ENCODE results near the gene NAV2.

NAV2 gene

DNA sequence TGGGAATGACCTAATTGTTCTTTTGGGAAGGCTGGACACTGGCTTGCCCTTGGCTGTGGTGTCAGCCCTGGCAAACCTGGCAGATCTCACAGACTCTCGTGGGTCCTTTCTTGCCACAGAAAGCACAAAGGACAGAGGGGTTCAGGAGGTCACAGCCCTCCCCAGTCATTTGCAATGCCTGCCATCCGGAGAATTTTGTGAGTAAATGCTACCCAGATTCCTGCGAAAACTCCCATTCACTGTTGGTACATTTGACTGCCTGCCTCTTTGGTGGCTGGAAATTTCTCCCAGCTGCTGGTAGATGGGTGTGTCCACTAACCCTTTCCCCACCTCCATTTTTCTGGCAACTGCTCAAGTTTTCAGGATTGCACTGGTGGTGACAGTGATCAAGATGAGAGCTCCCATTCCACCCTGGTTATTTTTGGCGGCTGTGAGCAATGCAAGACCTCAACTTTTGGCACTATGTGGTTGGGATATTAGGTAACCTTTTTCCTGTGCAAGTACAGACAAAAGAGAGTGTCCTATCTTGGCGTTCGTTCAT is 155.7 kb downstream of the NAV2 start:
- no peak for DNase-seq (ENCODE audit: low read depth, low spot score)
- Histone ChIP-seq H3K9me3 (ENCODE audit: low read depth, low read length) (no peaks in the 10 kb centered on the region), H3K9ac (ENCODE audit: insufficient read length) (no peak overlapping the region), H3K4me3 (no peak overlapping the region), H3K36me3 (ENCODE audit: insufficient read depth, low read length) (no peaks in the 10 kb centered on the region), H3K27ac (no peak overlapping the region)
- TF ChIP-seq EZH2 (IDR thresholded peaks at IDR 0.05) (no peak), FOXP2 (optimal IDR thresholded peaks at IDR 0.05; ENCODE audit: control extremely low read depth, extremely low read length, insufficient read depth) (no peak), POLR2AphosphoS5 (IDR thresholded peaks at IDR 0.05; ENCODE audit: borderline replicate concordance, low read depth, low read length) (no peak)

DNA sequence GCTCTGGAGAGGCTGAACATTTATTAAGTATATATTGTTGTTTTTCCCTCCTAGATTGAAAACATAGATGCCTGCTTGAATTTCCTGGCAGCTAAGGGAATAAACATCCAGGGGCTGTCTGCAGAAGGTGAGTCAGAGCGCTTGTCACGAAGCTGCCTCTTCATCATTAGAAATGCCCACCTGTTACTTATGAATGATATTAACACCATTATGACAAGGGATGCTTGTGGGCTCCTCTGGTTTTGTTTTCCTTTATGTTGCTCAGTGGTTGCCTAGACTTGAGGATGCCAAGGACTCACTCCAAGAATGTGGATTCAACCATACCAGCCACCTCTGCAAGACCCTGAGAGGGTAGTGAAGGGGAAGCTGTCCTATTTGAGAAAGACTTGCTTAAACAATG is 156.2 kb downstream of the NAV2 start:
- Histone ChIP-seq H3K9ac (ENCODE audit: insufficient read length) (no peak overlapping the region), H3K9me3 (ENCODE audit: low read depth, low read length) (no peaks in the 10 kb centered on the region), H3K36me3 (ENCODE audit: insufficient read depth, low read length) (no peaks in the 10 kb centered on the region), H3K27ac (no peak overlapping the region), H3K4me3 (no peak overlapping the region)
- TF ChIP-seq EZH2 (IDR thresholded peaks at IDR 0.05) (no peak), FOXP2 (optimal IDR thresholded peaks at IDR 0.05; ENCODE audit: control extremely low read depth, extremely low read length, insufficient read depth) (no peak), POLR2AphosphoS5 (IDR thresholded peaks at IDR 0.05; ENCODE audit: borderline replicate concordance, low read depth, low read length) (no peak)
- no peak for DNase-seq (ENCODE audit: low read depth, low spot score)

DNA sequence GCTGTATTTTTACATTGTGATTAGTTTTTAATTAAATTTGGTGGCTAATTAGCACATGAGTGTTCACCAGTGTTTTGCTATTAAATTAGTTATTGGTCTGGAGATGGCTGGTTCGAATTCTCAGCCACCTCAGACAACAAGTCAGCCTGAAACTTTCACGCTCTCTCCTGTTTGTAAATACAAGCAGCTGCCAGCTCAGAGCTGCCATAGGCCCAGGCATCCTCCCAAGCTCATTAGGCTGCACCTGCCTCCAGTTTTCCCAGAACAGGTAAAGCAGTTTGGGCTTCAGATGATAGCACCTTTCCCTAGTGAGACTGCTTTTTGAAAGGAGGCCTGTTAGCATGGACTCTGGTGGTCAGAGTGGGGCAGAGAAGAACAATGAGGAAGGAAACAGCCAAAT is 156.8 kb downstream of the NAV2 start:
- Histone ChIP-seq H3K4me3 (no peak overlapping the region), H3K9me3 (ENCODE audit: low read depth, low read length) (no peaks in the 10 kb centered on the region), H3K9ac (ENCODE audit: insufficient read length) (no peak overlapping the region), H3K27ac (no peak overlapping the region), H3K36me3 (ENCODE audit: insufficient read depth, low read length) (no peaks in the 10 kb centered on the region)
- TF ChIP-seq FOXP2 (optimal IDR thresholded peaks at IDR 0.05; ENCODE audit: control extremely low read depth, extremely low read length, insufficient read depth), result no peak
- no peak for TF ChIP-seq POLR2AphosphoS5 (IDR thresholded peaks at IDR 0.05; ENCODE audit: borderline replicate concordance, low read depth, low read length)
- no peak for TF ChIP-seq EZH2 (IDR thresholded peaks at IDR 0.05)
- no peak for DNase-seq (ENCODE audit: low read depth, low spot score)

DNA sequence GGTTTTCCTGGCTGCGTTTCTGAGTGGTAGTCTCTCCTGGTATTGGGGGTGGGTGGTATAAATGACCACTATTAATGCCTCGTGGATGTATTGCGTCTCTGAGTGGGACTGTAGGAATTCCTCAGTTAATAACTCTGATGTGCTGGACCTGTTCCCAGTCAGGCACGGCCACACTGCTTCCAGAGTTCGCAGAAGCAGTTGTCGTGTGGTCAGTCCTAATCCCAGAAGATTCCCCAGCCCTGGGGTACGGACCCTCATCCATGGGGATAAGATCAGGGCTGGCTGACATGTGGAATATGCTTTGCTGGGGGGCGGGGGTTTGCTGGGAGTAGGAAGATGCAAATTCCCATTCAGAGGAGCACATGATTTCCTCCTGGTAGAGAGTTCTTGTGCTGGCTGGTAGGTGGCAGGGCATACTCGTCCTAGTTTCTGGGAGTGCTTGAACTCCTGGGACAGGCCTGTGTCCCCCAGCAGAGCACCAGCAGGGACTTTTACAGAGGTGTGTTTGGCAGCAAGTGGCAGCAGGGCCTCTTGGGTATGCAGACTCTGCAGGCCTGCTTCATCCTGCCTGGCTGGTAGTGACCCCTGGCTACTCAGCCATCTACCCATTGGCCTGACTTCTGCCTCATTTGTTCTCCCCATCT is 157.4 kb downstream of the NAV2 start:
- no peaks in the 10 kb centered on the region for H3K36me3 ChIP-seq (ENCODE audit: insufficient read depth, low read length)
- no peak for DNase-seq (ENCODE audit: low read depth, low spot score)
- H3K4me3 ChIP-seq, result no peak overlapping the region
- no peak overlapping the region for H3K27ac ChIP-seq
- TF ChIP-seq POLR2AphosphoS5 (IDR thresholded peaks at IDR 0.05; ENCODE audit: borderline replicate concordance, low read depth, low read length) (no peak), EZH2 (IDR thresholded peaks at IDR 0.05) (no peak), FOXP2 (optimal IDR thresholded peaks at IDR 0.05; ENCODE audit: control extremely low read depth, extremely low read length, insufficient read depth) (no peak)
- H3K9ac ChIP-seq (ENCODE audit: insufficient read length), result no peak overlapping the region
- H3K9me3 ChIP-seq (ENCODE audit: low read depth, low read length), result no peaks in the 10 kb centered on the region

DNA sequence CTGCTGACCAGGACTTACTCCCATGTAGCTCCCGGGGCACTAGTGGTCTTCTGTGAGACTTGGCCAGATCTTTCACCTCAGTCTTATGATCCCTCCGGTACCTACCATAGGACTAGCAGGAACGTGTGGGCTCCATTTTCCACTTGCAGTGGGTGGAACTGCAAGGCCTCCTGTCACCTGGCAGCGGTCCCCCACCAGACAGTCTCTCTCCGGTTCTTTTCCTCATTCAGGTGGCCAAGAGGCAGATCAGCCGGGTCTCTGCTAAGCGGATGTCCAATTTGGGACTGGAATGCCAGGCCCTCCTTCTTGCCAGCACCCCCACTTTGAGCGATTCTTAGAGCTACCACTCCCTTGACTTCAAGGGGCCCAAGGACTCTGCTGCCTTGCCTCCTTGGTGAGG is 158.9 kb downstream of the NAV2 start:
- no peak overlapping the region for H3K4me3 ChIP-seq
- H3K36me3 ChIP-seq (ENCODE audit: insufficient read depth, low read length), result no peaks in the 10 kb centered on the region
- no peak for DNase-seq (ENCODE audit: low read depth, low spot score)
- TF ChIP-seq FOXP2 (optimal IDR thresholded peaks at IDR 0.05; ENCODE audit: control extremely low read depth, extremely low read length, insufficient read depth) (no peak), EZH2 (IDR thresholded peaks at IDR 0.05) (no peak), POLR2AphosphoS5 (IDR thresholded peaks at IDR 0.05; ENCODE audit: borderline replicate concordance, low read depth, low read length) (no peak)
- no peaks in the 10 kb centered on the region for H3K9me3 ChIP-seq (ENCODE audit: low read depth, low read length)
- no peak overlapping the region for H3K9ac ChIP-seq (ENCODE audit: insufficient read length)
- no peak overlapping the region for H3K27ac ChIP-seq

DNA sequence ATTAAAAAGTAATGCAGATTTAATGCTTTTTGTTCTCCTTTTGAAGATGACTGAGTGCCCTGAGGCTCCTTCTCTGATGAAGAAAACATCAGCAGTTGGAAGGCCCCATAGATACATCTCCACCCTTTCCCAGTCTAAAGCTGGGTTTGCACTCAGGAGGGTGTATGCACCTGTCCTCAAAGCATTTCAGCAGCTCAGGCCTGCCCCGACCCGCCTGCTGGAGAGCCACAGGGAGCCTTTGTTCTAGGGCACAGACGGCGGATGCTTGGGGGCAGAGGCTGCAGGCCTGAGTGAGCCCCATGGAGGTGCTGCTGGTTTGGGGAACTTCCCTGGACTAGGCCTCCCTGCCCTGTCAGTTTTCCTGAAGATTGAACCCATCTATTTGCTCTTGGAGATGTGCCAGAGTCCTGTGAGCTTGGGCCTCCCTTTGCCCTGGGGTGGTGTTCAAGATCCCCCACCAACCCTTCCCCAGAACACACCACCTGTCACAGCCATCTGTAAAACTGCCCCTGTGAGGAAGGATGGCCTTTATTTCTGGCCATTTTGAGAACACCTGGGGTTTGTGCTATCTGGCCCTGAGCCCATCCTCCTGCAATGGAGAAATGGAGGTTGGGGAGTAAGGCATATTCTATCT is 160.0 kb downstream of the NAV2 start:
- Histone ChIP-seq H3K27ac (no peak overlapping the region), H3K4me3 (no peak overlapping the region), H3K9me3 (ENCODE audit: low read depth, low read length) (no peaks in the 10 kb centered on the region), H3K9ac (ENCODE audit: insufficient read length) (no peak overlapping the region), H3K36me3 (ENCODE audit: insufficient read depth, low read length) (no peaks in the 10 kb centered on the region)
- TF ChIP-seq FOXP2 (optimal IDR thresholded peaks at IDR 0.05; ENCODE audit: control extremely low read depth, extremely low read length, insufficient read depth) (no peak), EZH2 (IDR thresholded peaks at IDR 0.05) (no peak), POLR2AphosphoS5 (IDR thresholded peaks at IDR 0.05; ENCODE audit: borderline replicate concordance, low read depth, low read length) (no peak)
- no peak for DNase-seq (ENCODE audit: low read depth, low spot score)

DNA sequence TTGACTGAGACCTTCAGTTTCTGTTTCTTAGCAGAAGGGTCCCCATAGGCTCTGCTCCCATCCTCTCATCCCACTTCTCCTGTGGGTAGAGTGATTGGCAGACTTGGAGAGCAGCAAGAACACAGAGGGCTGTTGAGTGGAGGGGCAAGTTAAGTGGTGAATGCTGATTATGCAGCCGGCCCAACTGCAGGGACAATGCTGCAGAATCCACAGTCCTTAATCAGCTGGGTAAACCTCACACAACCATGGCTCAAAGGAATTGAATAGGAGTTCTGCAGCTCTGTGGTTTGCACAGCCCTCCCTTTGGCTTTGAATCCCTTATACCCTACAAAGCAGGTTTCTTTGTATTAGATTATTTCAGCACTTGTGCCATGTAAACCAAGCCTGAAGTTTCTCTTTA is 161.1 kb downstream of the NAV2 start:
- Histone ChIP-seq H3K9me3 (ENCODE audit: low read depth, low read length) (no peaks in the 10 kb centered on the region), H3K36me3 (ENCODE audit: insufficient read depth, low read length) (no peaks in the 10 kb centered on the region), H3K9ac (ENCODE audit: insufficient read length) (no peak overlapping the region), H3K4me3 (no peak overlapping the region), H3K27ac (no peak overlapping the region)
- TF ChIP-seq POLR2AphosphoS5 (IDR thresholded peaks at IDR 0.05; ENCODE audit: borderline replicate concordance, low read depth, low read length) (no peak), EZH2 (IDR thresholded peaks at IDR 0.05) (no peak), FOXP2 (optimal IDR thresholded peaks at IDR 0.05; ENCODE audit: control extremely low read depth, extremely low read length, insufficient read depth) (no peak)
- DNase-seq (ENCODE audit: low read depth, low spot score), result no peak

DNA sequence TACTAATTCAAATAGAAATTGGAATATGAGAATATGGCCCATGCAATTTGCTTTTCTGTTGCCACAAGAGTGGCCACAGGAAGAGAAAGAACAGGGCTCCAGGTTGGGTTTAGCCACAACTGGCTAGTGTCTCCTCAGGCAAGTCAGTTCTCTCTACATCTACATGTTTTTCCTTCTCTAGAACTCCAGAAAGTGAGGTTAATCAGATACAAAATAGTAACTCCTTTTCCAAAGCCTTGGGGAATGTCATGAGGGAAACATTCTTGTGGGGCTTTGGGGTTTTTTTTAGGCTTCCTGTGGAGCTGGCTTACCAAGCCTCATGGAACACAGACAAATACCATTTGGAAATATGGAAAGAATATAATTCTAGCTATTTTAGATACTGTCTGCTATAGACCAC is 161.6 kb downstream of the NAV2 start:
- H3K36me3 ChIP-seq (ENCODE audit: insufficient read depth, low read length), result no peaks in the 10 kb centered on the region
- no peaks in the 10 kb centered on the region for H3K9me3 ChIP-seq (ENCODE audit: low read depth, low read length)
- no peak overlapping the region for H3K27ac ChIP-seq
- TF ChIP-seq EZH2 (IDR thresholded peaks at IDR 0.05) (no peak), FOXP2 (optimal IDR thresholded peaks at IDR 0.05; ENCODE audit: control extremely low read depth, extremely low read length, insufficient read depth) (no peak), POLR2AphosphoS5 (IDR thresholded peaks at IDR 0.05; ENCODE audit: borderline replicate concordance, low read depth, low read length) (no peak)
- no peak overlapping the region for H3K4me3 ChIP-seq
- no peak overlapping the region for H3K9ac ChIP-seq (ENCODE audit: insufficient read length)
- DNase-seq (ENCODE audit: low read depth, low spot score), result no peak

Measured in SK-N-MC (cell line).